ENCODE results near the gene EIF4E3.

DNA sequence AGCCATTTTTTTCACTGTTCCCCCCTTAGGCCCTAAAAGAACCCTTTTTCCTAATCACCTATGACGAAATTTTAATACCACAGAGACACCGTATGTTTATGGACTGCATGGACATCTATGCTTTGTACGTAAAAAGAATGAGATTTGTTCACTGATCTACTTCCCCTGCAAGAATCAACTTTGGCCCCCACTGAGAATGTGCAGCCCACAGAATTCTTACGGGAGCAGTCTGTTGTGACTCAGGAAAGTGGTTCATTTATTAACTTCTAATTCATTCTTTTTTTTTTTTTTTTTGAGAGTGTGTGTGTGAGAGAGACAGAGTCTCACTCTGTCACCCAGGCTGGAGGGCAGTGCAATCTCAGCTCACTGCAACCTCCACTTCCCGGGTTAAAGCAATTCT, 17.6 kb downstream of the EIF4E3 start:
- TF ChIP-seq CTCF (IDR thresholded peaks at IDR 0.05) (no peak), POLR2A (IDR thresholded peaks at IDR 0.05) (no peak)

Measured in body of pancreas (tissue), 4 donors.